Esophagus muscularis mucosa (tissue), 4 donors: ENCODE results near the gene LRRC4C.

Source experiments
- CTCF ChIP-seq, 3 experiments: fragments of 200-600 bp in 2 of 3; fragments of 450-650 bp in 1 of 3; sonication (generic) in 2 of 3; IDR thresholded peaks; one replicate each; pipeline ENCODE4 v1.5.1; 2017 to 2019; ENCODE audit warnings: antibody characterized with exemption in 3 of 3, mild to moderate bottlenecking in 2 of 3, moderate library complexity in 1 of 3
- EP300 ChIP-seq: sonication (generic); formaldehyde crosslinking; IDR thresholded peaks from one replicate; pipeline ENCODE4 v1.6.1; 2017; ENCODE audit warnings: antibody characterized with exemption
- POLR2A ChIP-seq: fragments of 450-650 bp; IDR thresholded peaks from one replicate; pipeline ENCODE4 v1.6.1; 2017; ENCODE audit warnings: antibody characterized with exemption, moderate library complexity, mild to moderate bottlenecking, low read depth
- POLR2AphosphoS5 ChIP-seq, 2 donors: sonication (generic); formaldehyde crosslinking; IDR thresholded peaks; one replicate each; pipeline ENCODE4 v1.6.1; 2017; ENCODE audit warnings: antibody characterized with exemption in 2 of 2

GRCh38 chr11:40746282-40746681, 713.2 kb downstream of the LRRC4C start:
- TF ChIP-seq CTCF (IDR thresholded peaks at IDR 0.05): no peak
- TF ChIP-seq EP300: no peak
- no peak for TF ChIP-seq POLR2A
- no peak for TF ChIP-seq POLR2AphosphoS5 (IDR thresholded peaks at IDR 0.05)
